Measurements from ENCODE around the gene YY1.

YY1 gene

DNA sequence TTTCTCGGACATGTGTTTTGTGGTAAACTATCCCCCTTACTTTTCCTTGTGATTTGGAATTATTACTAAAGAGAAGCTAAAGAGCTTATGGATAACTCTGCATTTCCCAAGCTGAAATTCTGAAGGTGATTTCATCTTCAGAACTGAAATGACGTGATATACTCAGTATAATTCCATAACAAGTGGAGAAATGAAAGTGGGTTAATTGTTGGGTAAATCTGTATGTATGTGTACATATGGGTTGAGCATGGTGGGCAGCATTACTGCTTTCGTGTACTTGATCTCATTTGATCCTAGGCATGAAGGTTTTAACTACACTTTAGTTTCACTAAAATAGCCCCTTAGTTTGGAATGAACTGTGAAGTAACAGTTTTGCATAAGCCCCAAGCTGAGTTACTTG, 4.1 kb downstream of the YY1 start:
- no peaks in the 10 kb centered on the region for H3K27me3 Mint-ChIP-seq
- H3K36me3 Mint-ChIP-seq (ENCODE audit: low read depth): peaks cover 47% of the 10 kb centered on the region
- intact Hi-C loops (cut with micrococcal nuclease): loop anchor here (5.0 kb wide), 1 partner anchor 34 kb away; no protein-coding TSS in a partner anchor
- H3K9me3 Mint-ChIP-seq: no peaks in the 10 kb centered on the region
- H3K4me3 Mint-ChIP-seq: no peak overlapping the region
- peaks cover 58% of the 10 kb centered on the region for H3K4me1 Mint-ChIP-seq (ENCODE audit: low read depth)
- no peak overlapping the region for H3K27ac Mint-ChIP-seq

DNA sequence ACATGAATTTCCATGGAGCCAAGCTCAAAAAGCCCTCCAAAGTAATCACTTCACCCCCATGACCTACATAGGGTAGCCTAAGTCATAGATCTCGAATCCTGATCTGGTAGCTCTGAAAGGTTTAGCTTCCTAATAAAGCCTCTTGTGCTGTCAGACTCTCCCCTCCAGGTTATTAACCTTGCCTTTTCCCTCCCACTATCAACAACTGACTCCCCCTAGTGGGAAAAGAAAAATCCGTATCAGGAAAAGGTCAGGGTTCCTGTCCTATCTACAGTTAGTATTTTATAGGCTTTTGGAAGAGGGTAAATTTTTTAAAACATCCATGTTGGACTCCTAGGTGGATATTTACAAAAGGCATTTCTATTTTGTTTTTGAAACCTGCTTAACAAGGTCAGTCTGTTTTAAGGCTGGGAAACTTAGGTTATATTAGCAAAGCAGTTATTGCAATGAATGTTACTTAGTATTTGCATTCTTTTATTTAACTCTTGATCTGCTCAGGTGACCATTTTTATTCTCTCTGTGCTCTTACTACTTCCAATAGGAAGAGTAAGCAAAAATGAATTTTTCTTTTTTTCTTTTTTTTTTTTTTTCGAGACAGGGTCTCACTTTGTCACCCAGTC, 8.0 kb downstream of the YY1 start:
- no peak overlapping the region for H3K27ac Mint-ChIP-seq
- peaks cover 26% of the 10 kb centered on the region for H3K36me3 Mint-ChIP-seq (ENCODE audit: low read depth)
- H3K4me3 Mint-ChIP-seq: no peak overlapping the region
- no peaks in the 10 kb centered on the region for H3K27me3 Mint-ChIP-seq
- no peaks in the 10 kb centered on the region for H3K9me3 Mint-ChIP-seq
- peaks cover 76% of the 10 kb centered on the region for H3K4me1 Mint-ChIP-seq (ENCODE audit: low read depth)
- intact Hi-C loops (cut with micrococcal nuclease): no loop called here

DNA sequence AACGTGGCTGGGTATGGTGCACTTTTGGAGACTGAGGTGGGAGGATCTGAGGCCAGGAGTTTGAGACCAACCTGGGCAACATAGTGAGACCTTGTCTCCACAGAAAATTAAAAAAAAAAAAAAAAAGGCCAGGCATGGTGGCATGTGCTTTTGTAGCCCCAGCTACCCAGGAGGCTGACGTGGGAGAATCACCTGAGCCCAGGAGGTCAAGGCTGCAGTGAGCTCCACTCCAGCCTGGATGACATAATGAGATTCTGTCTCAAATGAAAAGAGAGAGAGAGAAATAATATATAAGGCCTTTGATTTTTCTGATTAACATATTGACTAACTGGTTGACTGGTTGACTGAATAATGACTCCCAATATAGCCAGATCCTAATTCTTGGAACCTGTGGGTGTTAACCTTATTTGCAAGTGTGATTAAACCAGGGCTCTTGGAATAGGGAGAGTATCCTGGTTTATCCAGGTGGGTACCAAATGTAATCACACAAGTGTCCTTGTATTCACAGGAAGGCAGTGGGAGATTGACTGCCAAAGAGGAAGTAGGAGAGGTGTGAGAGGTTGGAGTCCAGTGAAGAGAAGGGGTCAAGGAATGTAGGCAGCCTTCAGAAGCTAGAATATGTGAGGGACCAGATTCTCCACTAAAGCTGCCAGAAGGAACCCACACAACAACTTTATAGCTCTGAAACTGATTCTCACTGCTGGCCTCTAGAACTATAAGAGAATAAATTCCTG, 12.0 kb downstream of the YY1 start:
- intact Hi-C loops (cut with micrococcal nuclease): no loop called here
- H3K36me3 Mint-ChIP-seq (ENCODE audit: low read depth): peaks cover 8% of the 10 kb centered on the region
- no peak overlapping the region for H3K4me3 Mint-ChIP-seq
- H3K27ac Mint-ChIP-seq: no peak overlapping the region
- no peaks in the 10 kb centered on the region for H3K9me3 Mint-ChIP-seq
- H3K27me3 Mint-ChIP-seq: no peaks in the 10 kb centered on the region
- H3K4me1 Mint-ChIP-seq (ENCODE audit: low read depth): peaks cover 69% of the 10 kb centered on the region

DNA sequence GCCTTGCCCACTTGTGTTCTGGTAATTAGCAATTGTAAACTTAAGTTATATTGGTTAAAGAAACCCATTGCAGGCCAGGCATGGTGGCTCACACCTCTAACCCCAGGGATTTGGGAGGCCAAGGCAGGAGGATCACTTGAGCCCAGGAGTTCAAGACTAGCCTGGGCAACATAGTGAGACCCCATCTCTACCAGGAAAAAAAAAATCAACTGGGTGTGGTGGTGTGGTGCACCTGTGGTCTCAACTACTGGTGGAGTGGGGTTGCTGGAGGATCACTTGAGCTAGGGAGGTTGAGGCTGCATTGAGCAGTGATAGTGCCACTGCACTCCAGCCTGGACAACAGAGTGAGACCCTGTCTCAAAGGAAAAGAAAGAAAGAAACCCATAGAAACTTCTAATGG, 13.7 kb downstream of the YY1 start:
- Mint-ChIP-seq H3K27ac (no peak overlapping the region), H3K4me1 (ENCODE audit: low read depth) (peaks cover 67% of the 10 kb centered on the region), H3K4me3 (no peak overlapping the region)

DNA sequence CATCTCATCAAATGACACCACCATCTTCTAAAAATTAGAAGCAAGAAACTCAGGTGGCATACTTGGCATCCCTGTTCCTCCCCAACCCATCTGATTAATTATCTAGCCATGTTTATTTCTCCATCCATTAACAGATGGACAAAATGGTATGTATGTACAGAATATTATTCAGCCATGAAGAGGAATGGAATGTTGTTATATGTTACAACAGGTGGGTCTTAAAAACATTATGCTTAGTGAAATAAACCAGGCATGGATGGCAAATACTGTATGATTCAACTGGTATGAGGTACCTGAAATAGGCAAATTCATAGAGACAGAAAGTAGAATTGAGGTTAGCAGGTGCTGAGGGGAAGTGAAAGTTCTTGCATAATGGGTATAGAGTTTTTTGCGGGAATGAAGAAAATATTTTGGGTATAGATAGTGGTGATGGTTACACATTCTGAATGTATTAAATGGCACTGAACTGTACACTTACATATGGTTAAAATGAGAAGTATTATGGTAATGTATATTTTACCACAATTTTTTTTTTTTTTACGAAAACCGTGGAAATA, 17.5 kb downstream of the YY1 start:
- Mint-ChIP-seq H3K36me3 (ENCODE audit: low read depth) (peaks cover 7% of the 10 kb centered on the region), H3K4me3 (no peak overlapping the region), H3K27ac (no peak overlapping the region), H3K9me3 (no peaks in the 10 kb centered on the region), H3K4me1 (ENCODE audit: low read depth) (peaks cover 65% of the 10 kb centered on the region), H3K27me3 (no peaks in the 10 kb centered on the region)
- intact Hi-C loops (cut with micrococcal nuclease): no loop called here

More for the DNA sequence above, 13.7 kb downstream of the YY1 start:
- no peaks in the 10 kb centered on the region for H3K27me3 Mint-ChIP-seq
- peaks cover 15% of the 10 kb centered on the region for H3K36me3 Mint-ChIP-seq (ENCODE audit: low read depth)
- H3K9me3 Mint-ChIP-seq: no peaks in the 10 kb centered on the region
- intact Hi-C loops (cut with micrococcal nuclease): no loop called here

DNA sequence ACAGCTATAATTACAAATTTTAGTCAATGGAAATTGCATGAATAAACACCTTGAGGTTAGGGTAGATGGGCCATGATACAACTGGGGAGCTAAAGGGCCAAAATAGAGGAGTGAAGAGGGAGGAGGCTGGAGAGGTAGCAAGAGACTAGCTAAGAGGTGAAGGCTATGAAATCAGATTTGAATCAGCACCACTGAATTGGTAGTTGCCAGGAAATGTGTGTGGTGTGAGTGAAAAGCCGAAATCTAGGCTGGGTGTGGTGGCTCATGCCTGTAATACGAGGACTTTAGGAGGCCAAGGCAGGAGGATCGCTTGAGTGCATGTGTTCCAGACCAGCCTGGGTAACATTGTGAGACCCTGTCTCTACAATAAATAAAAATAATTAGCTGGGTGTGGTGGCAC, 22.7 kb downstream of the YY1 start:
- H3K36me3 Mint-ChIP-seq (ENCODE audit: low read depth): peaks cover 54% of the 10 kb centered on the region
- peaks cover 67% of the 10 kb centered on the region for H3K4me1 Mint-ChIP-seq (ENCODE audit: low read depth)
- no peaks in the 10 kb centered on the region for H3K27me3 Mint-ChIP-seq
- intact Hi-C loops (cut with micrococcal nuclease): no loop called here
- H3K27ac Mint-ChIP-seq: peak overlapping the region; percentile 10
- no peaks in the 10 kb centered on the region for H3K9me3 Mint-ChIP-seq
- H3K4me3 Mint-ChIP-seq: no peak overlapping the region

DNA sequence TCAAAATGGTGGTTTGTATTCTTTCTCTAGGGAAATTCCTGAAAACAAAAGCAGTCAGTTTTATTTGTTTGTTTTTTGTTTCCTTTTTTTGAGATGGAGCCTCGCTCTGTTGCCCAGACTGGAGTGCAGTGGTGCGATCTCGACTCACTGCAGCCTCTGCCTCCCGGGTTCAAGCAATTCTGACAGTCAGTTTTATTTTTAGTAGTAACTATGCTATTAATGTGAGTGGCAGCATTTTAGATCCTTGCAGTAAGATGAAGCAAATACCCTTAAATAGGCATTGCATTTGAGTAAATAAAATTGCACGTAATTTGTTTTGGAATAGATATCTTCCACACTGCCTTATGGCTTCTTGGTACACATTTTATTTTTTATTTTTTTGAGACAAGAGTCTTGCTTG, 23.6 kb downstream of the YY1 start:
- peaks cover 61% of the 10 kb centered on the region for H3K36me3 Mint-ChIP-seq (ENCODE audit: low read depth)
- no peak overlapping the region for H3K4me3 Mint-ChIP-seq
- H3K9me3 Mint-ChIP-seq: no peaks in the 10 kb centered on the region
- intact Hi-C loops (cut with micrococcal nuclease): no loop called here
- H3K4me1 Mint-ChIP-seq (ENCODE audit: low read depth): peaks cover 64% of the 10 kb centered on the region
- no peaks in the 10 kb centered on the region for H3K27me3 Mint-ChIP-seq
- no peak overlapping the region for H3K27ac Mint-ChIP-seq

DNA sequence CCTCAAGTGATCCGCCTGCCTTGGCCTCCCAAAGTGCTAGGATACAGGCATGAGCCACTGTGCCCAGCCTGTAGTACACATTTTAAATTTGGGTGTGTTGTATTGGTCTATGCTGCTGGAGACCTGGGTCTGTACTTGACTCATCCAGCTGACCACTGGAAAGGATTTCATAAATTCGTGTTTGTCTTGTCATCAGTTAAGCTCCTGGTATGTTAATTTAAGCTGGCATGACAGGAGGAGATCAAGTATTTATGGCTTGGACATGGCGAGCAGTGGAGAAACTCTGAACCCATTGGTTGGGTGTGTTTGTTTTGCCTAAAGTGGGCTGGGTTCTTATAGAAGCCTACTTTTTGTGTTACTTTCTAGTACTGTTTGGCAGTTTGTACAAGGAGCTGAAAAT, 24.2 kb downstream of the YY1 start:
- H3K9me3 Mint-ChIP-seq: no peaks in the 10 kb centered on the region
- H3K36me3 Mint-ChIP-seq (ENCODE audit: low read depth): peaks cover 67% of the 10 kb centered on the region
- H3K27ac Mint-ChIP-seq: no peak overlapping the region
- H3K4me1 Mint-ChIP-seq (ENCODE audit: low read depth): peaks cover 58% of the 10 kb centered on the region
- no peaks in the 10 kb centered on the region for H3K27me3 Mint-ChIP-seq
- no peak overlapping the region for H3K4me3 Mint-ChIP-seq
- intact Hi-C loops (cut with micrococcal nuclease): no loop called here

DNA sequence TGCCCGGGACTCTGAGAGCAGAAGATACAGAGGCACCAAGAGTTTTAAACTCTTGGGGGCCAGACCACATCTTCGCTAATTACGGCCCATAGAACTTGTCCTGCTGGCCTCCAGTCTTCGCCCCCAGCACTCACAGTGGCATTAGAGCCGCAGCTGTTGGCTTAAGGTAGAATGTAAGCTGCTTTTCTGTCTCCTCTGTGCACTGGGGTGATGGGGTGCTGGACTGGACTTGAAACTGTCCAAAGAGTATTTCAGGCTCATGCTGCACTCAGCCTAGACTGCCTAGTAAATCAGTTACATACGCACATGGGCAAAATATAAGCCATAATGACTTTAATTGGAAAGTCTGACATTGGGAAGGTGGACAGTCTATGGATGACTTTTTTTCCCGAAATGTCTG, 29.0 kb downstream of the YY1 start:
- H3K36me3 Mint-ChIP-seq (ENCODE audit: low read depth): peaks cover 60% of the 10 kb centered on the region
- peaks cover 35% of the 10 kb centered on the region for H3K4me1 Mint-ChIP-seq (ENCODE audit: low read depth)
- intact Hi-C loops (cut with micrococcal nuclease): no loop called here

DNA sequence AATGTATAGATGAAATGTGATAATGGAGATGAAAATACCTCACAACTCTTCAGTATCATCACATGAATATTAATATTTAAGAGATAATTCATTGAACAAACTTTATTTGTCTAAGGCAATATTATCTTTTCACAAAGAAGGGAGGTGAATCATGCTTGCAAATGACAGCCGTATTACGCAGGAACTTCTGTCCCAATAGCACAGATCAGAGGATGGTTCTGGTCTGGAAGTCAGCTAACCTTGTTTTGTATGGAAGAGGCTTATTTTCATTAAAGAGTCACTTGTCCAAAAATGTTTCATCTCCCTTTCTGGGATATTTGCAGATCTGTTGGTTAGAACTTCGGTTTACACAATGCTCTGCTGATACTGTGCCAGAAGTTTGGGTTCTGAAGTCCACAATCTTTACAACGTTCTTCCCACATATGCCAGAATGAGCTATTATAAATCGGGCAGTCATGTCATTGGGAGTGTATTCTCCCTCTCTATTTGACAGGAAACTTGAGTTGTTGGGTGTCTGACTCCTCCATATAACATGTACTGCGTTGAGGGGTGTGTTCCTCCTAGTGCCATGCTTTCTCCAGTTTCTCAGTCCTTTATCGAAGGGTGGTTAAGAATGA, 29.8 kb downstream of the YY1 start:
- Mint-ChIP-seq H3K36me3 (ENCODE audit: low read depth) (peaks cover 53% of the 10 kb centered on the region), H3K9me3 (no peaks in the 10 kb centered on the region), H3K4me1 (ENCODE audit: low read depth) (peaks cover 35% of the 10 kb centered on the region), H3K27me3 (no peaks in the 10 kb centered on the region), H3K27ac (no peak overlapping the region), H3K4me3 (no peak overlapping the region)
- intact Hi-C loops (cut with micrococcal nuclease): no loop called here

More for the DNA sequence above, 29.0 kb downstream of the YY1 start:
- no peak overlapping the region for H3K4me3 Mint-ChIP-seq
- no peak overlapping the region for H3K27ac Mint-ChIP-seq
- H3K9me3 Mint-ChIP-seq: no peaks in the 10 kb centered on the region
- H3K27me3 Mint-ChIP-seq: no peaks in the 10 kb centered on the region

DNA sequence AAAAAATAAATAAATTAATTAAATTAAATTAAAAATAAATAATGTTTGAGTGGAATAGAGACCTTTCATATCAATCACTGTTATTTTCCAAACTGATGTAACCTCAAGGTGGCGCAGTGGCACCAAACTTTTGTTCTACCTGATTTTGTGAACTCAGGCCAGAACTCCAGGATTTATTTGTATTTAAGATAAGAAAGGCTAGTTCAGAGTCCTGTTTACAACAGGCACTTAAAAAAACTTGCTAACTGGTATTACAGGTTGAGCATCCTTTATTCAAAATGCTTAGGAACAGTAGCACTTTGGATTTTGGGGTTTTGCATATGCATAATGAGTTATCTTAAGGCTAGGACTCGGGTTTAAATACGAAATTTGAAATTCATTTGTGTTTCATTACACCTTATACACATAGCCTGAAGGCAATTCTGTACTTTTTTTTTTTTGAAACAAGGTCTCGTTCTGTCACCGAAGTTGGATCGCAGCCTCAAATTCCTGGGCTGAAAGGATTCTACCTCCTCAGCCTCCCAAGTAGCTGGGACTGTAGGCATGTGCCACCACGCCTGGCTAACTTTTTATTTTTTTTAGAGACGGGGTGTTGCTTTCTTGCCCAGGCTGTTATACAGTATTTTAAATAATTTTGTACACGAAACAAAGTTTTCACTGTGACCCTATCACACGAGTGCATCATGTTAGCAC, 32.4 kb downstream of the YY1 start:
- no peak overlapping the region for H3K27ac Mint-ChIP-seq
- H3K4me1 Mint-ChIP-seq (ENCODE audit: low read depth): peaks cover 33% of the 10 kb centered on the region
- H3K36me3 Mint-ChIP-seq (ENCODE audit: low read depth): peaks cover 51% of the 10 kb centered on the region
- intact Hi-C loops (cut with micrococcal nuclease): no loop called here
- H3K9me3 Mint-ChIP-seq: no peaks in the 10 kb centered on the region
- H3K4me3 Mint-ChIP-seq: no peak overlapping the region
- H3K27me3 Mint-ChIP-seq: no peaks in the 10 kb centered on the region

DNA sequence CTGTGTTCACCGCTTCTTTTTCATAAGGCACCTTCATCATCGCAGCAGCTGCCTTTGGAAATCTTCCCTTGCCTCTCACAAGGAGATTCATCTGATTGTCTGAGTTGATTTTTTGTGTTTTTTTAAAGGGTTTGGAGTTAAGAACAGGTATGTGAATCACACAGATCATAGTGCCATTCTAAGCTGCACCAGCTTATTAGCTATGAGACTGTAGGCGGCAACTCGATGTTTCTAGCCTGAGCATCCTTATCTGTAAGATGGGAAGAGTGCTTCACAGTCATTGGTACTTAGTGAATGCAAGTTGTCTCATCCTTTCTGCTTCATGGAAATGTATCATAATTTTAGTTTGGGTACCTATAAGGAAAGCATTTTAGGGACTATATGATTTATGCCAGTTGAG, 35.3 kb downstream of the YY1 start:
- Mint-ChIP-seq H3K4me3 (no peak overlapping the region), H3K36me3 (ENCODE audit: low read depth) (peaks cover 53% of the 10 kb centered on the region), H3K27me3 (no peaks in the 10 kb centered on the region), H3K4me1 (ENCODE audit: low read depth) (peaks cover 37% of the 10 kb centered on the region), H3K27ac (no peak overlapping the region), H3K9me3 (no peaks in the 10 kb centered on the region)
- intact Hi-C loops (cut with micrococcal nuclease): no loop called here

DNA sequence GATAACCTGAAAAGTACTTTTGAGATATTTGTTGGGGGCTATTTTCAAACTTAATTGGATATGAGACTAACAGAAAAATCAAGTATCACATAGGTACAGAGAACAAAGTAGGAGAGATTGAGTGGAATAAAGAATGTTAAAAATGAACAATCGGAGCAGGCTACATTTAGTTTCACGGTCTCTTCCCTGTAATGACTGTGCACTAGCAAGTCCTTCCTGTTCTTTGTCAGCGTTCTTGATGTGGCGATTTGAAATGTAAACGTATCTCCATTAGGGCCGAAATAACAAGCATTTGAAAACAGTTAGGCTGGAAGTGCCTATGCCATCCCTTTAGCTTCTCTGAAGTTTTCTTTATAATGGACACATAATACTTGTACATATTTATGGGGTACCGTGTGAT, 36.3 kb downstream of the YY1 start:
- Mint-ChIP-seq H3K4me1 (ENCODE audit: low read depth) (peaks cover 45% of the 10 kb centered on the region), H3K4me3 (no peak overlapping the region), H3K27ac (peak overlapping the region; percentile 45), H3K36me3 (ENCODE audit: low read depth) (peaks cover 61% of the 10 kb centered on the region), H3K9me3 (no peaks in the 10 kb centered on the region), H3K27me3 (no peaks in the 10 kb centered on the region)
- intact Hi-C loops (cut with micrococcal nuclease): loop anchor here (5.0 kb wide), 1 partner anchor 33 kb away; no protein-coding TSS in a partner anchor

DNA sequence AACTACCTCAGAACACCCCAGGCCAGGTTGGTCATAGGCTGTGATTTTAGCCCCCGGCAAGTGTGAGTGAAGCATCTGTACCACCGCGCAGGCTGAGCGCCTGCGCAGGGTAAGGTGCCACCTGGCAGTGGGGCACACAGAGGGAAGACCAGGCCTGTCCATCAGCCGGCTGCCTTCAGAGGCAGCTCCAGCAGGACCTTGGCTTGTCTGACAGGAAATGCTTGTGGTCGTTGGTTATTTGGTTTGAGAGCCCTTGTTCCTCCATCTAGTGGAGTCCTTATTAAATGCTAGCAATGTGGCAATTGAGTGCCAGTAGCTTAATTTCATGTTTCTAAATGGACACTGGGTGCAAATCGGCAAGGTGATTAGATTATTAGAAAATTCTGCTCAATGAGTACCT, 39.8 kb downstream of the YY1 start:
- Mint-ChIP-seq H3K9me3 (no peaks in the 10 kb centered on the region), H3K4me1 (ENCODE audit: low read depth) (peaks cover 45% of the 10 kb centered on the region), H3K27me3 (no peaks in the 10 kb centered on the region), H3K4me3 (no peak overlapping the region), H3K27ac (peak overlapping the region; percentile 45), H3K36me3 (ENCODE audit: low read depth) (peaks cover 93% of the 10 kb centered on the region)
- intact Hi-C loops (cut with micrococcal nuclease): loop anchor here (5.0 kb wide), 1 partner anchor 36 kb away; no protein-coding TSS in a partner anchor
